ENCODE measurements around the gene TIE1.

TIE1 gene

DNA sequence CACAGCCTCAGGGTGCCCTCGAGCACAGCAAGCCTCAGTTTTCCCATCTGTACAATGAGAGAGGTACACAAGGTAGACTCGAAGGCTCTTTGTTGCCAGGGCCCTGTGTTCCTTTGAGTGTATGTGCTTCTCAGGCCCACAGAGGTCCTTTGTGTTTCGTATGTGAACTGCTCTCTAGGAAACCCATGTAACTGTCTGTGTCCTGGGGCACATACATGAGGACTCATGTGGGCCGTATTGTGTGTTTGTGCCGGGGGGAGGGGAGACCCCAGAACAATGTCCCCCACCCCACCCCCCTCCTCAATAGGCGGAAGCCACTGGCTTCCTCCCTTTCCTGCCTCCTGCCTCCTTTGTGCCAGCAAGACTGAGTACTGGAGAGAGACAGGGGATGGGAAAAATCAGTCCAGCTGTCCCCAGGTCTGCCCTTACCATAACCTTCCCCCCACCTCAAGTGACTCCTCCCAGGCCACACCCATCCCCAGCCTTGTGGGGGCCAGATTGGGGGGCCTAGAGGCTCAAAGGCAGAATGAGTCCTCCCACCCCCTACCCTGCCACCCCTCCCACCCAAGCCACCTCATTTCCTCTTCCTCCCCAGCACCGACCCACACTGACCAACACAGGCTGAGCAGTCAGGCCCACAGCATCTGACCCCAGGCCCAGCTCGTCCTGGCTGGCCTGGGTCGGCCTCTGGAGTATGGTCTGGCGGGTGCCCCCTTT lies at the start of gene TIE1:
TIE1 (plus strand) TSS at position 605 of the 717 bp plus-strand sequence; CDS start at position 695, 90 bp downstream.
- DNase-seq, result no peak

GRCh38 chr1:43251024-43251423 lies 49.8 kb upstream of the TIE1 start:
- DNase-seq, result no peak

DNA sequence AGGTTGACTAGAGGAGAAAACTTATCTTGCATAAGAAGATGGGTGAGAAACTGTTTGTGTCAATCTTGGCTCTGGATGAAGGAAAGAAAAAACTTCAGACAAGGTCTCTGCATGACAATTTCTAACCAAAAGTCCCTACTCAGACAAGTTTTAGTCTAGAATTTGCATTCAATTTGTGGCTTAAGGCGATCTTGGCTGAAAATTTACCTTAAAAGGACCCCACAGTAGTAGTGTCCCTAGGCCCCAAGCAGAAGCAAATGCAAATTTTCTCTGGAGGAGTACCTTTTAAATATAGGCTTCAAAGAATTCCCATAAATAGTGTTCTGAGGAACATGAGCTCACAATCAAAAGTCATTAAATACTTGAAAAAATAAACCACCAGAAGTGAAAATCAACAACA lies 48.6 kb upstream of the TIE1 start:
- no peak for DNase-seq

- DNase-seq, result no peak
Measured at GRCh38 chr1:43253173-43253572, 47.6 kb upstream of the TIE1 start.

GRCh38 chr1:43253876-43254275 lies 46.9 kb upstream of the TIE1 start:
- no peak for DNase-seq

DNA sequence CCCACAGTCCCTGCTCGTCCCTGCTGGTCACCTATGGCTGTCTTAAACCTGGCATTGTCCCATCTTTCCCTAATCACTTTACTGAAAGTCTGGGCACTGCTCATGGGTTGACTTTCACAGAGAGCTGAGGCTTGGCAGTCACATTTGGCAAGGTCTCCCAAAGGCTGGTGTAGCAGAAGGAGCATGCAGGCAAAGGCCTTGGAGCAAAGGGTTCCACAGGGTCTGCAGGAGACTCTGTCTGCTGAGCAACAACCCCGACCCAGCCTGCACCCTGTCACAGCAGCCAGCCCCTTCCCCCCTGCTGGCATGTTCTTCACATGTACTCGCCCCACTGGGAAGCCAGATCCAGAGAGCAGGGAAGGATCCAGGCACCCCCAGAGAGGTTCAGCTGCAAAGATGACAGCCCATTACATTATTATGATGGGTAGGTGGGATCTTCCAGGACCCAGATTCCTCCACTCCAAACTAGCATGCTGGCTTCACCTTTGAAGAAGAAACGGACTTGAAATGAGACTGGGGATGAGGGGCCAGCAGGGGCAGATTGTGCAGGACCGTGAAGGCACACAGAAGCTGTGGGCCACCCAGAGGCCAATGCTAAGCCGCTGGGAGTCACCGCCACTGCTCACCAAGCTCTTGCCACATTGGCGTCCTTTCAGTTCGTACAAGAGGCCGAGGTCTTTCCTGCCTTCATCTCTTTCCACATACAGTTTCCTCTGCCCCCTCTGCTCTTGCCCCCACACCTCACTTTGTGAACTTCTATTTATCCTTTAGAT lies 45.2 kb upstream of the TIE1 start:
- DNase-seq, result no peak

GRCh38 chr1:43256675-43257570 lies 43.9 kb upstream of the TIE1 start:
- no peak for DNase-seq

GRCh38 chr1:43258370-43258769 lies 42.4 kb upstream of the TIE1 start:
- no peak for DNase-seq

- no peak for DNase-seq
Measured at GRCh38 chr1:43265431-43265830, 35.4 kb upstream of the TIE1 start.

- DNase-seq, result no peak
Measured at GRCh38 chr1:43266881-43267280, 33.9 kb upstream of the TIE1 start.

- no peak for DNase-seq
Measured at GRCh38 chr1:43267291-43267805, 33.4 kb upstream of the TIE1 start.

- no peak for DNase-seq
Measured at GRCh38 chr1:43267818-43268425, 32.9 kb upstream of the TIE1 start.

- no peak for DNase-seq
Measured at GRCh38 chr1:43269627-43270375, 31.0 kb upstream of the TIE1 start, which contains the start of gene TMEM125. Gene TMEM125, plus strand, starts transcription at chr1:43269983. Its CDS starts 2,740 bp downstream, at chr1:43272723.

- no peak for DNase-seq
Measured at GRCh38 chr1:43270421-43271095, 30.2 kb upstream of the TIE1 start.

DNA sequence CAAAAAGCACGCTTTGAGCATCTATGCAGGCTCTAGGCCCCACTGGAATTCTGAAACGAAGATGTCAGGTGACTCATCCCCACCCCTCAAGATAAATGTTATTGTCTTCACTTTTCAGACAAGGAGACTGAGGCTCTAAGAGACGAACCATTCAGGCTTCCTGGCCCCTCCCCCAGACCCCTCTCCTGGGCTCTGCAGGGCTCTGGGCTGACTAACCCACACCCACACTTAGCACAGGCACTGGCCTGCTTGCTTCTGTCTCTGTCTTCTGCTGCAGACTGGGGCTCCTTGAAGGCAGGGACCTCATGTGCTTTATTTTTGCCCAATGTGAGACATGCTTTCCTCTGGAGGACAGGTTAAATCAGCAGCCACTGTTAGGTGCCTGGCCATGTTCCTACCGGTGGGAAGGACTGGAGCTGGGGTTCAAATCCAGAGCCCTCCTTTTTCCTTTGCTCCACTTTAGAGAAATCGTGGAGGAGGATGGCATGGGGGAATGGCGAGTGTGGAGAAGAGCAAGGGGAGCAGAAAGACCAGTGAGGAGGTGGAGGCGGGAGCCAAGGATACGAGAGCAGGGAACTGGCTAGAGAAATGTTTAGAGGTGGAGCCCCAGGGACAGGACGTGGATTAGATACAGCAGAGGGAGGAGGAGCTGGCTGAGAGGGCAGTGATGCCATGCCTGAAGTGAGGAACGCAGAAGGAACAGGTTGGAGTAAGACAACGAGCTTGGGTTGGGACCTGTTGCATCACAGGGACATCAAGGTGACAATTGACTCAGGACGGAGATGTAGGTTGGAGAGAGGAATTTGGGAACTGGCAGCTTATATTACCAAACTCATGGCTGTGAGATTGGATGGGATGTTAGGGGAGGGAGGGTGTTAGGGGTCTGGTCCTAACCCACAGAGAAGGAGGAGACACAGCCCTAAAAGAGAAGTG lies 29.3 kb upstream of the TIE1 start:
- no peak for DNase-seq

- no peak for DNase-seq
Measured at GRCh38 chr1:43272161-43272560, 28.6 kb upstream of the TIE1 start.

DNA sequence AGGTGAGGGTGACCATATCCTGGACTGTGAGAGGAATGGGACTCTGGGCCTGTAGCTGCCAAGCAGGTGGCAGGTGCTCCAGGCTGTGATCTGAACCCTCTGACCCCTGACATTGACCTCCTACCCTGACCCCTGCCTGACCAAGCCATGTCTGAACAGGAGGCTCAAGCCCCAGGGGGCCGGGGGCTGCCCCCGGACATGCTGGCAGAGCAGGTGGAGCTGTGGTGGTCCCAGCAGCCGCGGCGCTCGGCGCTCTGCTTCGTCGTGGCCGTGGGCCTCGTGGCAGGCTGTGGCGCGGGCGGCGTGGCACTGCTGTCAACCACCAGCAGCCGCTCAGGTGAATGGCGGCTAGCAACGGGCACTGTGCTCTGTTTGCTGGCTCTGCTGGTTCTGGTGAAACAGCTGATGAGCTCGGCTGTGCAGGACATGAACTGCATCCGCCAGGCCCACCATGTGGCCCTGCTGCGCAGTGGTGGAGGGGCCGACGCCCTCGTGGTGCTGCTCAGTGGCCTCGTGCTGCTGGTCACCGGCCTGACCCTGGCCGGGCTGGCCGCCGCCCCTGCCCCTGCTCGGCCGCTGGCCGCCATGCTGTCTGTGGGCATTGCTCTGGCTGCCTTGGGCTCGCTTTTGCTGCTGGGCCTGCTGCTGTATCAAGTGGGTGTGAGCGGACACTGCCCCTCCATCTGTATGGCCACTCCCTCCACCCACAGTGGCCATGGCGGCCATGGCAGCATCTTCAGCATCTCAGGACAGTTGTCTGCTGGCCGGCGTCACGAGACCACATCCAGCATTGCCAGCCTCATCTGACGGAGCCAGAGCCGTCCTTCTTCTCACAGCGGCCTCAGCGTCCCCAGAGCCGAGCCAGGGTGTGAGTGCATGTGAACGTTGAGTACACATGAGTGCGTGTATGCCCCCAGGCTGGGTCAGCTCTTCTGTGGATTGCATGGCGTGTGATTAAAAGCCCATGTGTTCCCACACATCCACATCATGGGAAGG lies 27.9 kb upstream of the TIE1 start:
- no peak for DNase-seq

DNA sequence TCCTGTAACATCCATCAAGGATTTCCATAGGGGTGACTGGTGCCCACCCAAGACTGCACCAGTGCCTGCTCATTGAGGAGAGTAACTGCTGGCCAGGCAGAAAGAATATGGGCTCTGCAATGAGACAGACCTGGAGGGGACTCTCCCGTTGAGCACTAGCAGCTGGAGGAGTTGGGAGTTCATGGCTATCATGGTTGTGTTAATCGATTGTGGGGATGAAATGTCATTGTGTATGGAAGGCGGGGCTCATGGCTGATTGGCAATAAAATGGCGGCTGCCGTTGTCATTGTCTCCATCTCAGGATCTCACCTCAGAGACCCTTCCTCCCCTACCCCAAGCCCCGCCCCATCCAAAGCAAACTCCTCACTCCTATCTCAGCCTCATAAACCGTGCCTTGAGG lies 27.1 kb upstream of the TIE1 start:
- DNase-seq, result no peak

Data from NCI-H1092 treated with DMSO at 0.1 percent for 48 hours (cell line).